Heart right ventricle (tissue), 16 donors: ENCODE measurements around the gene JMJD7. TPM values are rescaled to one million over a fixed set of nuclear protein-coding genes. Genes with fewer than 3 reads are reported as not detected.

ENCODE experiments used
- ATAC-seq, 8 donors: fragments of 200-7000 bp; cut with Tn5 transposase; one replicate each; pipeline ENCODE4 v1.9.1; 2020; ENCODE audit warnings: mild to moderate bottlenecking in 8 of 8, moderate library complexity in 8 of 8, moderate number of reproducible peaks in 1 of 8
- DNase-seq, 2 donors: peaks; one replicate each; pipeline ENCODE4 v3.0.0-alpha.2; 2020
- H3K27ac ChIP-seq, 10 donors: fragments of 200-600 bp; sonication (generic) in 2 of 10; one replicate each; pipeline versions ENCODE4 v1.5.0 to v1.8.0; 2020 to 2022; ENCODE audit warnings: mild to moderate bottlenecking in 3 of 10
- H3K27me3 ChIP-seq, 7 donors: fragments of 200-600 bp; one replicate each; pipeline ENCODE4 v1.8.0; 2021 to 2022; ENCODE audit warnings: mild to moderate bottlenecking in 2 of 7
- H3K36me3 ChIP-seq, 9 donors: fragments of 200-600 bp; sonication (generic) in 1 of 9; one replicate each; pipeline versions ENCODE4 v1.5.0 to v1.8.0; 2020 to 2022; ENCODE audit warnings: mild to moderate bottlenecking in 2 of 9
- H3K4me1 ChIP-seq, 9 donors: fragments of 200-600 bp; sonication (generic) in 1 of 9; one replicate each; pipeline versions ENCODE4 v1.5.0 to v1.8.0; 2020 to 2022; ENCODE audit warnings: mild to moderate bottlenecking in 4 of 9
- H3K4me3 ChIP-seq, 10 donors: fragments of 200-600 bp; sonication (generic) in 2 of 10; one replicate each; pipeline versions ENCODE4 v1.5.0 to v1.8.0; 2020 to 2022; ENCODE audit warnings: mild to moderate bottlenecking in 7 of 10, moderate library complexity in 2 of 10
- H3K9me3 ChIP-seq, 11 donors: fragments of 200-600 bp in 10 of 11; sonication (generic) in 2 of 11; one replicate each; pipeline versions ENCODE4 v1.5.0 to v1.8.0; 2013 to 2022; ENCODE audit warnings: mild to moderate bottlenecking in 2 of 11, control low read depth in 1 of 11, moderate library complexity in 1 of 11
- CTCF ChIP-seq, 9 donors: fragments of 200-600 bp; sonication (generic) in 2 of 9; IDR thresholded peaks; one replicate each; pipeline versions ENCODE4 v1.5.0 to v1.8.0; 2021 to 2022; ENCODE audit warnings: antibody characterized with exemption in 9 of 9, mild to moderate bottlenecking in 5 of 9, moderate library complexity in 1 of 9
- WGBS, 2 donors: extraction: QIAGEN DNeasy Blood & Tissue Kit; methylation state at CpG; one replicate each; pipeline ENCODE4 v1.1.7; 2013; ENCODE audit warnings: inconsistent platforms in 1 of 2; 5-methylcytosine and 5-hydroxymethylcytosine counted together
- intact Hi-C, 10 donors: fragments of 100-400 bp; cut with DNase I; formaldehyde crosslinking; loops; one replicate each; pipeline versions ENCODE4 v1.11.1 to v1.14.2; 2022
- polyA plus RNA-seq, 2 donors: library from polyadenylated mRNA; stranded (reverse); fragments of 200-250 nt; gene quantifications; one replicate each; pipeline ENCODE4 v1.2.3, GENCODE V29; 2013
- total RNA-seq, 10 donors: library from RNA; stranded (reverse); fragmentation: NEBNext Ultra II Directional in 3 of 10; extraction: Animal tissue kit (Norgen Biotek cat#: 25700) in 3 of 10; gene quantifications; one replicate each; pipeline versions ENCODE4 v1.2.1 to v1.2.4, GENCODE V29; 2021 to 2023
- donor health status: Arrhythmogenic right ventricular cardiomyopathy.
- donor health status: ischemic (EF 13 %, LVEDD 7.1; RV severe dilation, severe dysfunction).
- donor health status: healthy with polysubstance abuse.
- donor health status: DM: no; HTN: yes; CAD: no.
- donor health status: DM: no; HTN: no; CAD: no.
- donor health status: ischemic (EF 25% LVEDD 6.9; RV normal size, moderate dysfunction).
- donor health status: ischemic (EF 25% LVEDD 5.7; RV mildly dilated, moderate dysfunction).
- donor health status: healthy.
- donor health status: DM: yes; HTN: yes; CAD: no.
- donor health status: Ischemic cardiomyopathy.
- donor health status: ischemic (EF 35%, LVEDD 5.7; RV mildly dilated, moderate dysfunction).
- donor health status: nonischemic (EF 11% LVEDD 7.7; RV severe dilation, severe dysfunction).
- donor health status: DM: yes; HTN: yes; CAD: no.
- donor health status: PGD.
- donor health status: ischemic (EF 29% LVEDD 5.4; RV normal size, mild dysfunction).
- donor health status: nonischemic (EF 23%, LVEDD 6.1; RV moderate dilation, normal function).

JMJD7 gene
- total and polyA plus RNA-seq, 12 donors = 8.6 to 23.0 (median 12.9) TPM

- ATAC-seq (no peak), DNase-seq (no peak)
- intact Hi-C loops = loop anchor here in 3 of 10 donors (10.0 kb wide), 1 partner anchor 153 kb away; the partner anchor contains the start of gene EHD4 (in 3 of the 3)
- TF ChIP-seq CTCF (IDR thresholded peaks at IDR 0.05) = no peak
- 86 to 92% methylated on average over 4 of the region's 4 CpGs for WGBS, 2 donors
- Histone ChIP-seq H3K4me3 (no peak overlapping the region), H3K27me3 (no peaks in the 10 kb centered on the region), H3K9me3 (no peaks in the 10 kb centered on the region), H3K36me3 (peaks cover 0 to 87% (median 31%) of the 10 kb centered on the region in 9 donors), H3K4me1 (no peaks in the 10 kb centered on the region), H3K27ac (no peak overlapping the region)
Measured at GRCh38 chr15:41821831-41822230, 6.1 kb upstream of the JMJD7 start.

GRCh38 chr15:41822471-41822870, 5.4 kb upstream of the JMJD7 start:
- WGBS, 2 donors = 93 to 94% methylated on average over 6 of the region's 6 CpGs
- DNase-seq = no peak
- no peak overlapping the region for H3K4me3 ChIP-seq
- H3K4me1 ChIP-seq = peaks cover 0 to 6% (median 4%) of the 10 kb centered on the region in 9 donors
- intact Hi-C loops = loop anchor here in 3 of 10 donors (10.0 kb wide), 1 partner anchor 152 kb away; the partner anchor contains the start of gene EHD4 (in 3 of the 3)
- no peak for ATAC-seq
- H3K27me3 ChIP-seq = no peaks in the 10 kb centered on the region
- no peak overlapping the region for H3K27ac ChIP-seq
- no peak for TF ChIP-seq CTCF (IDR thresholded peaks at IDR 0.05)
- H3K36me3 ChIP-seq = peaks cover 0 to 81% (median 25%) of the 10 kb centered on the region in 9 donors
- no peaks in the 10 kb centered on the region for H3K9me3 ChIP-seq

DNA sequence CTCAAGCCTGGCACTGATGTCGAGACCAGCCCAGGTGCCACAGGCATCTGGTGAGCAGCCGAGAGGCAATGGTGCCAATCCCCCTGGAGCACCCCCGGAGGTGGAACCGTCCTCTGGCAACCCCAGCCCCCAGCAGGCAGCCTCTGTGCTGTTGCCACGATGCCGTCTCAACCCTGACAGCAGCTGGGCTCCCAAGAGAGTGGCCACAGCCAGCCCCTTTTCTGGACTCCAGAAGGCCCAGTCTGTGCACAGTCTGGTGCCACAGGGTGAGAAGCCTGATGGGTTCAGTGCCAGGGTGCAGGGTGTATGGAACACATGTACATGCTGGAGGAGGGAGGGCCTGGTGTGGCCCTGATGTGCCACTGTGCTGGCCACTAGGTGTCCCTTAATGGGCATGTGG, 4.9 kb upstream of the JMJD7 start:
- H3K36me3 ChIP-seq = peaks cover 0 to 76% (median 20%) of the 10 kb centered on the region in 9 donors
- H3K4me1 ChIP-seq = peaks cover 0 to 8% (median 5%) of the 10 kb centered on the region in 9 donors
- no peak for TF ChIP-seq CTCF (IDR thresholded peaks at IDR 0.05)
- H3K27me3 ChIP-seq = no peaks in the 10 kb centered on the region
- H3K27ac ChIP-seq = no peak overlapping the region
- DNase-seq (no peak), ATAC-seq (no peak)
- intact Hi-C loops = loop anchor here in 3 of 10 donors (10.0 kb wide), 1 partner anchor 152 kb away; the partner anchor contains the start of gene EHD4 (in 3 of the 3)
- WGBS, 2 donors = 92 to 94% methylated on average over 6 of the region's 6 CpGs
- H3K4me3 ChIP-seq = no peak overlapping the region
- H3K9me3 ChIP-seq = no peaks in the 10 kb centered on the region

DNA sequence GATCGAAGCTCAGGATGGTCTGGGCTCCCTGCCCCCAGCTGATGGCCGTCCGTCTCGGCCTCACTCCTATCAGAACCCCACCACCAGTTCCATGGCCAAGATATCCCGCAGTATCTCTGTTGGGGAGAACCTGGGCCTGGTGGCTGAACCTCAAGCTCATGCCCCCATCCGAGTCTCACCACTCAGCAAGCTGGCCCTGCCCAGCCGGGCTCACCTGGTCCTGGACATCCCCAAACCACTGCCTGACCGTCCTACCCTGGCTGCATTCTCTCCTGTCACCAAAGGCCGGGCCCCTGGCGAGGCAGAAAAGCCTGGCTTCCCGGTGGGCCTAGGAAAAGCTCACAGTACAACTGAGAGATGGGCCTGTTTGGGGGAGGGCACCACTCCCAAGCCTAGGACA, 4.4 kb upstream of the JMJD7 start:
- no peak for TF ChIP-seq CTCF (IDR thresholded peaks at IDR 0.05)
- WGBS, 2 donors = 82 to 92% methylated on average over 11 of the region's 11 CpGs
- intact Hi-C loops = loop anchor here in 3 of 10 donors (10.0 kb wide), 1 partner anchor 151 kb away; the partner anchor contains the start of gene EHD4 (in 3 of the 3)
- DNase-seq (no peak), ATAC-seq (no peak)
- H3K36me3 ChIP-seq = peaks cover 0 to 70% (median 15%) of the 10 kb centered on the region in 9 donors
- no peak overlapping the region for H3K4me3 ChIP-seq
- no peak overlapping the region for H3K27ac ChIP-seq
- H3K9me3 ChIP-seq = no peaks in the 10 kb centered on the region
- no peaks in the 10 kb centered on the region for H3K27me3 ChIP-seq
- peaks cover 0 to 10% (median 6%) of the 10 kb centered on the region in 9 donors for H3K4me1 ChIP-seq
